ENCODE results near the gene PTGER4.
A peak's percentile ranks its signal among the peaks of the same experiment; 100 is the strongest.

The PTGER4 gene

GRCh38 chr5:40736103-40736875, 56.6 kb downstream of the PTGER4 start:
- peak; percentile 80 for TF ChIP-seq CTCF (IDR thresholded peaks at IDR 0.05)

- TF ChIP-seq CTCF (IDR thresholded peaks at IDR 0.05): no peak
These were observed 58.8 kb downstream of the PTGER4 start for GRCh38 chr5:40738502-40738901.

All from LNCAP (cell line).